ENCODE measurements around the gene MMP11.

Gene MMP11

GRCh38 chr22:23744001-23744400 lies 28.6 kb upstream of the MMP11 start:
- H3K4me2 ChIP-seq (ENCODE audit: low read length): no peak overlapping the region
- H3K79me1 ChIP-seq (ENCODE audit: low read length): no peaks in the 10 kb centered on the region
- no peaks in the 10 kb centered on the region for H3K79me2 ChIP-seq (ENCODE audit: control insufficient read depth, insufficient read depth, low read length)
- H3K4me3 ChIP-seq (ENCODE audit: low read length): no peak overlapping the region
- H2BK5ac ChIP-seq (ENCODE audit: low read length): no peak overlapping the region
- H3K9ac ChIP-seq (ENCODE audit: low read length): no peak overlapping the region
- no peak overlapping the region for H3K27ac ChIP-seq (ENCODE audit: low read depth, low read length)
- no peaks in the 10 kb centered on the region for H3K27me3 ChIP-seq (ENCODE audit: insufficient read depth, low read length, poor library complexity)
- H2BK15ac ChIP-seq (replicated peaks; ENCODE audit: low read depth): no peak overlapping the region
- no peak overlapping the region for H2BK120ac ChIP-seq (ENCODE audit: low read depth, low read length)
- no peak overlapping the region for H3K4ac ChIP-seq (ENCODE audit: low read depth, low read length)
- peaks cover 1% of the 10 kb centered on the region for H3K36me3 ChIP-seq (ENCODE audit: control insufficient read depth, insufficient read depth, low read length)
- no peak overlapping the region for H4K5ac ChIP-seq (ENCODE audit: low read length)
- no peaks in the 10 kb centered on the region for H3K4me1 ChIP-seq (ENCODE audit: control insufficient read depth, low read depth, low read length)
- H2AK5ac ChIP-seq (ENCODE audit: low read length): no peak overlapping the region
- no peak overlapping the region for H3K18ac ChIP-seq (ENCODE audit: low read length)
- no peak overlapping the region for H3K56ac ChIP-seq (ENCODE audit: low read length)
- no peak overlapping the region for H3K23ac ChIP-seq (ENCODE audit: low read length)
- no peak for DNase-seq
- WGBS (ENCODE audit: extremely low coverage, insufficient coverage, low lambda C conversion rate): no CpG with 5 or more reads among the region's 13 CpGs
- H4K8ac ChIP-seq (ENCODE audit: low read depth, low read length): no peak overlapping the region

GRCh38 chr22:23744485-23744884 lies 28.2 kb upstream of the MMP11 start:
- no peak overlapping the region for H3K56ac ChIP-seq (ENCODE audit: low read length)
- no peak overlapping the region for H3K23ac ChIP-seq (ENCODE audit: low read length)
- no peak overlapping the region for H2AK5ac ChIP-seq (ENCODE audit: low read length)
- H3K9ac ChIP-seq (ENCODE audit: low read length): no peak overlapping the region
- H2BK15ac ChIP-seq (replicated peaks; ENCODE audit: low read depth): no peak overlapping the region
- no peak overlapping the region for H3K18ac ChIP-seq (ENCODE audit: low read length)
- H3K4ac ChIP-seq (ENCODE audit: low read depth, low read length): no peak overlapping the region
- H4K5ac ChIP-seq (ENCODE audit: low read length): no peak overlapping the region
- no peaks in the 10 kb centered on the region for H3K79me1 ChIP-seq (ENCODE audit: low read length)
- no peaks in the 10 kb centered on the region for H3K27me3 ChIP-seq (ENCODE audit: insufficient read depth, low read length, poor library complexity)
- no peaks in the 10 kb centered on the region for H3K79me2 ChIP-seq (ENCODE audit: control insufficient read depth, insufficient read depth, low read length)
- WGBS (ENCODE audit: extremely low coverage, insufficient coverage, low lambda C conversion rate): no CpG with 5 or more reads among the region's 14 CpGs
- H3K36me3 ChIP-seq (ENCODE audit: control insufficient read depth, insufficient read depth, low read length): peaks cover 1% of the 10 kb centered on the region
- no peak overlapping the region for H3K4me3 ChIP-seq (ENCODE audit: low read length)
- no peak overlapping the region for H3K27ac ChIP-seq (ENCODE audit: low read depth, low read length)
- H3K4me1 ChIP-seq (ENCODE audit: control insufficient read depth, low read depth, low read length): no peaks in the 10 kb centered on the region
- H2BK120ac ChIP-seq (ENCODE audit: low read depth, low read length): no peak overlapping the region
- no peak for DNase-seq
- no peak overlapping the region for H4K8ac ChIP-seq (ENCODE audit: low read depth, low read length)
- H2BK5ac ChIP-seq (ENCODE audit: low read length): no peak overlapping the region
- no peak overlapping the region for H3K4me2 ChIP-seq (ENCODE audit: low read length)

- H4K8ac ChIP-seq (ENCODE audit: low read depth, low read length): no peak overlapping the region
- H3K4ac ChIP-seq (ENCODE audit: low read depth, low read length): no peak overlapping the region
- H3K4me1 ChIP-seq (ENCODE audit: control insufficient read depth, low read depth, low read length): peaks cover 2% of the 10 kb centered on the region
- no peak overlapping the region for H4K5ac ChIP-seq (ENCODE audit: low read length)
- H2BK5ac ChIP-seq (ENCODE audit: low read length): no peak overlapping the region
- H3K23ac ChIP-seq (ENCODE audit: low read length): no peak overlapping the region
- H3K4me3 ChIP-seq (ENCODE audit: low read length): no peak overlapping the region
- no peak overlapping the region for H3K18ac ChIP-seq (ENCODE audit: low read length)
- no peak overlapping the region for H3K9ac ChIP-seq (ENCODE audit: low read length)
- no peaks in the 10 kb centered on the region for H3K79me2 ChIP-seq (ENCODE audit: control insufficient read depth, insufficient read depth, low read length)
- no peak overlapping the region for H2BK120ac ChIP-seq (ENCODE audit: low read depth, low read length)
- no CpG with 5 or more reads among the region's 6 CpGs for WGBS (ENCODE audit: extremely low coverage, insufficient coverage, low lambda C conversion rate)
- no peak overlapping the region for H2AK5ac ChIP-seq (ENCODE audit: low read length)
- no peak overlapping the region for H3K27ac ChIP-seq (ENCODE audit: low read depth, low read length)
- peaks cover 1% of the 10 kb centered on the region for H3K36me3 ChIP-seq (ENCODE audit: control insufficient read depth, insufficient read depth, low read length)
- no peak overlapping the region for H2BK15ac ChIP-seq (replicated peaks; ENCODE audit: low read depth)
- H3K79me1 ChIP-seq (ENCODE audit: low read length): no peaks in the 10 kb centered on the region
- H3K27me3 ChIP-seq (ENCODE audit: insufficient read depth, low read length, poor library complexity): no peaks in the 10 kb centered on the region
- H3K4me2 ChIP-seq (ENCODE audit: low read length): no peak overlapping the region
- no peak for DNase-seq
- H3K56ac ChIP-seq (ENCODE audit: low read length): no peak overlapping the region
Observed at GRCh38 chr22:23745791-23746190, 26.9 kb upstream of the MMP11 start.

GRCh38 chr22:23749841-23750301 lies 22.8 kb upstream of the MMP11 start:
- Histone ChIP-seq H3K36me3 (ENCODE audit: control insufficient read depth, insufficient read depth, low read length) (no peaks in the 10 kb centered on the region), H3K79me1 (ENCODE audit: low read length) (no peaks in the 10 kb centered on the region), H2AK5ac (ENCODE audit: low read length) (no peak overlapping the region), H3K27me3 (ENCODE audit: insufficient read depth, low read length, poor library complexity) (no peaks in the 10 kb centered on the region), H4K5ac (ENCODE audit: low read length) (peak overlapping the region; percentile 56), H3K4ac (ENCODE audit: low read depth, low read length) (no peak overlapping the region), H2BK5ac (ENCODE audit: low read length) (no peak overlapping the region), H2BK120ac (ENCODE audit: low read depth, low read length) (no peak overlapping the region), H3K4me1 (ENCODE audit: control insufficient read depth, low read depth, low read length) (peaks cover 2% of the 10 kb centered on the region), H3K23ac (ENCODE audit: low read length) (no peak overlapping the region), H3K79me2 (ENCODE audit: control insufficient read depth, insufficient read depth, low read length) (no peaks in the 10 kb centered on the region), H2BK15ac (replicated peaks; ENCODE audit: low read depth) (no peak overlapping the region), H3K9ac (ENCODE audit: low read length) (no peak overlapping the region), H4K8ac (ENCODE audit: low read depth, low read length) (no peak overlapping the region), H3K18ac (ENCODE audit: low read length) (no peak overlapping the region), H3K4me2 (ENCODE audit: low read length) (peak overlapping the region; percentile 82), H3K4me3 (ENCODE audit: low read length) (no peak overlapping the region), H3K56ac (ENCODE audit: low read length) (peak overlapping the region; percentile 94), H3K27ac (ENCODE audit: low read depth, low read length) (no peak overlapping the region)
- no peak for DNase-seq
- WGBS (ENCODE audit: extremely low coverage, insufficient coverage, low lambda C conversion rate): no CpG with 5 or more reads among the region's 12 CpGs

- H3K79me1 ChIP-seq (ENCODE audit: low read length): no peaks in the 10 kb centered on the region
- peak overlapping the region; percentile 94 for H3K56ac ChIP-seq (ENCODE audit: low read length)
- peak overlapping the region; percentile 79 for H3K4me3 ChIP-seq (ENCODE audit: low read length)
- H3K23ac ChIP-seq (ENCODE audit: low read length): no peak overlapping the region
- H3K79me2 ChIP-seq (ENCODE audit: control insufficient read depth, insufficient read depth, low read length): no peaks in the 10 kb centered on the region
- peak overlapping the region; percentile 82 for H3K4me2 ChIP-seq (ENCODE audit: low read length)
- H3K9ac ChIP-seq (ENCODE audit: low read length): peak overlapping the region; percentile 86
- H3K27me3 ChIP-seq (ENCODE audit: insufficient read depth, low read length, poor library complexity): no peaks in the 10 kb centered on the region
- no peak overlapping the region for H2BK5ac ChIP-seq (ENCODE audit: low read length)
- no peak for DNase-seq
- no peak overlapping the region for H2BK15ac ChIP-seq (replicated peaks; ENCODE audit: low read depth)
- no peak overlapping the region for H2BK120ac ChIP-seq (ENCODE audit: low read depth, low read length)
- no peak overlapping the region for H2AK5ac ChIP-seq (ENCODE audit: low read length)
- H3K36me3 ChIP-seq (ENCODE audit: control insufficient read depth, insufficient read depth, low read length): no peaks in the 10 kb centered on the region
- no peak overlapping the region for H4K8ac ChIP-seq (ENCODE audit: low read depth, low read length)
- no CpG with 5 or more reads among the region's 5 CpGs for WGBS (ENCODE audit: extremely low coverage, insufficient coverage, low lambda C conversion rate)
- H3K27ac ChIP-seq (ENCODE audit: low read depth, low read length): no peak overlapping the region
- no peak overlapping the region for H4K5ac ChIP-seq (ENCODE audit: low read length)
- peaks cover 2% of the 10 kb centered on the region for H3K4me1 ChIP-seq (ENCODE audit: control insufficient read depth, low read depth, low read length)
- no peak overlapping the region for H3K18ac ChIP-seq (ENCODE audit: low read length)
- H3K4ac ChIP-seq (ENCODE audit: low read depth, low read length): no peak overlapping the region
Observed at GRCh38 chr22:23750367-23750713, 22.3 kb upstream of the MMP11 start.

GRCh38 chr22:23750714-23751440 lies 21.8 kb upstream of the MMP11 start, which contains the start of gene ZNF70:
Gene ZNF70, minus strand, starts transcription at chr22:23751112. Its CDS starts 5,972 bp downstream, at chr22:23745140.
- Histone ChIP-seq H3K4me1 (ENCODE audit: control insufficient read depth, low read depth, low read length) (peaks cover 2% of the 10 kb centered on the region), H3K36me3 (ENCODE audit: control insufficient read depth, insufficient read depth, low read length) (no peaks in the 10 kb centered on the region), H3K4ac (ENCODE audit: low read depth, low read length) (peak within 1 kb of the TSS; percentile 85), H2BK120ac (ENCODE audit: low read depth, low read length) (no peak within 1 kb of the TSS), H3K27ac (ENCODE audit: low read depth, low read length) (peak within 1 kb of the TSS; percentile 70), H3K9ac (ENCODE audit: low read length) (peak within 1 kb of the TSS; percentile 86), H2BK15ac (replicated peaks; ENCODE audit: low read depth) (no peak within 1 kb of the TSS), H3K4me2 (ENCODE audit: low read length) (peak within 1 kb of the TSS; percentile 82), H3K56ac (ENCODE audit: low read length) (peak within 1 kb of the TSS; percentile 94), H2AK5ac (ENCODE audit: low read length) (no peak within 1 kb of the TSS), H4K8ac (ENCODE audit: low read depth, low read length) (no peak within 1 kb of the TSS), H4K5ac (ENCODE audit: low read length) (no peak within 1 kb of the TSS), H3K79me1 (ENCODE audit: low read length) (no peaks in the 10 kb centered on the region), H3K4me3 (ENCODE audit: low read length) (peak within 1 kb of the TSS; percentile 79), H3K79me2 (ENCODE audit: control insufficient read depth, insufficient read depth, low read length) (no peaks in the 10 kb centered on the region), H3K27me3 (ENCODE audit: insufficient read depth, low read length, poor library complexity) (no peaks in the 10 kb centered on the region), H3K18ac (ENCODE audit: low read length) (peak within 1 kb of the TSS; percentile 19), H2BK5ac (ENCODE audit: low read length) (no peak within 1 kb of the TSS), H3K23ac (ENCODE audit: low read length) (peak within 1 kb of the TSS; percentile 59)
- no CpG with 5 or more reads among the region's 78 CpGs for WGBS (ENCODE audit: extremely low coverage, insufficient coverage, low lambda C conversion rate)
- DNase-seq: peak; percentile 94

Data from mesendoderm (in vitro differentiated cells).